Smooth muscle cell of the brain vasculature (primary cell): Measurements from ENCODE around the gene ADRM1.
A peak's percentile ranks its signal among the peaks of the same experiment; 100 is the strongest.

Experiments used
- DNase-seq: peaks from one replicate; pipeline ENCODE4 v3.0.0-alpha.2; 2012; ENCODE audit warnings: low read depth, low spot score

ADRM1 gene

DNA sequence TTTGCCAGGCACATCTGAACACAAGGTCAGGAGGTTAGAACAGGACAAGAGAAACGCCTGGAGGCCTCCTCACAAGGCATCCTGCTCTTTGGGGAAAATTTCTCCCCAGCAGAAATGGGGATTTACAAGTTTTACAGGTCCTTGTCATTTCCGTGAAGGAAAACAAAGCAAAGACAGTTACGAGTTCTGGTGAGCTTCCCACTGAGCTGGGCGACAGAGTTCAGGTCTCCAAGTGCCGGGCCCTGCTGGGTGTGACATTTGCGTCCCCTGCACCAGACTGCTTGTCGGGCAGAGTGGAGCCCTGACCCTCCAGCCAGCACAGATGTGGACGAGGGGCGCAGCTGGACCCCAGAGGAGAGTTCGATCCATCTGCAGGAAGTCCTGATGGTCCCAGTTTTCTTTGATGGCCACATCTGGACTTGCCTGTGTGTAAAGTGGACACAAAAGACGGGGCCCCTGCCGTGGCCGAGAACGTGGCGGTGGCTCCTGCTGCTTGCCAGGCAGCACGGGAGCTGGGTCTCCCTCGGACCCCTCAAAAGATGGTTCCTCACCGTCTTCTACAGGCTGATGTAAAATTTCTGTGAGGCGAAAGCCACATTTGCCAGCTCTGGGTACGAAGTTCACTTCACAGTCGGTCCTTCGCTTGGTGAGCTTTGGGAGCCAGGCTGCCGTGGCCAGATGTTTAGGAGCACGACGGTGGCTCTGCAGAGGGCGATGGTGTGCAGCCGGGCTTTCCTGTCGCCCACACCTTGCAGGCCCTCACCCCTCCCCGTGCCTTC, 5.2 kb upstream of the ADRM1 start:
- DNase-seq, result no peak

DNA sequence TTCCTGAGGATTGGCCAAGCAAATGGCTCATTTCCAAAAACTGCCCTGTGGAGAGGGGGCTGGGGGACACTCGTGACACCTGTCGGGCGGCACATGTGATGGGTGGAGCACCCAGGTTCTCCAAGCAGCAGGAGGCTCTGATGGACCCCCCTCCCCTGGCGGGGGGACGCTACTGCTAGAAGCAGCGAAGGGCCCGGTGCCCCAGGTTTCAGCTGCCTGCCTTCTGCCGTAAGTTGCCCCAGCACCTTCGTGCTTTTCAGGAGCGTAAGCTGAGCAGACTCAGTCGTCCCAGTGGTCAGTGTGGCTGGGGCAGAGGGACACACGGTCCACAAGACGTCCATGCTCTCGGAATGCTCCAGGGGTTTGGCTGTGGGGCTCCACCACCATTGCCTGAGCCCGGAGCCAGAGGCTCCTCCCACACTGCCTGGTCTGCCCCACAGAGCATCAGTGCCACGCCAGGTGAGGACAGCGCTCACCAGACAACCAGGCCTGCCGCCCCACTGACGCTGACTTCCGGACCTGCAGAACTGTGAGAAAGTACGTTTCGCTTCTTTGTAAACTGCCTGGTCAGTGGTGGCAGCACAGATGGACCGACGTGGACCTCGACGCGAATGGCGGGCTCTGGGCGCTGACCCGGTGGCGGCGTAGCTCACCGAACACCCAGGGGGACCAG, 4.1 kb upstream of the ADRM1 start:
- DNase-seq, result no peak

DNA sequence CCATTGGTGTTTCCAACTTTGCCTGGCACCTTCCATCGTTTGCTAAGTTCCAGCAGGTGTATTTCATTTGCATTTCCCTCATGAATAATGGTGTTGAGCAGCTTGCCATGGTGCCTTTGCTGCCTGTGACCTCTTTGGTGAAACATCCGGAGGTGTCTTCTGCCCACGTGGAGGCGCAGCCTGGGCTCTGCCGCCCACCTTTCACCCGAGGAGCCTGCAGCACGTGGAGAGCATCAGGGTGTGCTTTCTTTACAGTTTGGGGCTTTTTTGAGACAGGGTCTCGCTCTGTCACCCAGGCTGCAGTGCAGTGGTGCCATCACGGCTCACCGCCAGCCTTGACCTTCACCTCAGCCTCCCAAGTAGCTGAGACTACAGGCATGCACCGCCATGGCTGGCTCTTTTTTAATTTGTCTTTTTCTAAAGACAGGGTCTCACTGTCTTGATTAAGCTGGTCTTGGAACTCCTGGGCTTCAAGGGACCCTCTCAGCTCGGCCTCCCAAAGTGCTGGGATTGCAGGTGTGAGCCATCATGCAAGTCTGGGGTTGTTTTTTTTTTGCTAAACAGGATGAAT, 3.0 kb upstream of the ADRM1 start:
- DNase-seq, result no peak

DNA sequence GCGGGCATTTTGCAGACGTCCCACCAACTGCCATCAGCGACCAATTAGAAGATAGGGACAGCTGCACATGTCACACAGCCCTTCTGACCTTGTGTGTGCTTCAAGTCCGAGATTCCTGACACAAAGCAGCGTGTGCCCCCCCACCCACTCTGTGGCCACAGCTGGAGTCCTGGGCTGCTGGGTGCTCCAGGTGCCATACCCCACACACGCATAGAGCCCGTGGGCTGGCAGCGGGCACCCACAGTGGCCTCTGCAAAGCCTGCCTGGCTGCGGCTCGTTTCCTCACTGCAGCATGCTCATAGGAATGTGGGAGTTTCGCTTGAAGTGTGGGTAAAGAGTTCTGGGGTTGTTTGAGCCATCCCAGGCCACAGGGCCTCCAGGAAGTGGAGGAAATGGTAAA, 2.5 kb upstream of the ADRM1 start:
- no peak for DNase-seq

DNA sequence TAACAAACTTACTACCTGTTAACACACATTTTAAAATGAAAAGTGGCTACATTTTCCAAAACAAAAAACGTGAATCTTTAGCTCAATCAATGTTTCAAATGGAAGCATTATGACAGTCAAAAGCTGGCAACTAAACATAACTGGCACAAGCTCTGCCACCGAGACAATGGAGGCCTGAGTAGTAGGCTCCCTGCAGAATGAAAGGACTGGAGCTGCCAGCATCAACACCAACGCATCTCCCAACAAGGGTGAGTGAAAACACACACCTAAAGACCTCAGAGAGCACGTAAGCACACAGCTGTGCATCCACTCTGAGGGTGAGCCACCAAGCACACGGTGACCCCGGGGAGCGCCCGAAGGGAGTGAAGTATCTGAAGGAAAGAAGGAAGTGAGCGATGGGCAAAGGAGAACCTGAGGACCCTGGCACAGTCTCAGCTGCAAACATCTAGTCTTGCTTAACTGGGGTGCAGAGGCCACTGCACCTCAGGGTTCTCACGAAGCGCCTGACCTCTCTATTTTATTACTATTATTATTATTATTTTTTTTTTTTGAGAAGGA, 1.6 kb upstream of the ADRM1 start:
- DNase-seq, result no peak

DNA sequence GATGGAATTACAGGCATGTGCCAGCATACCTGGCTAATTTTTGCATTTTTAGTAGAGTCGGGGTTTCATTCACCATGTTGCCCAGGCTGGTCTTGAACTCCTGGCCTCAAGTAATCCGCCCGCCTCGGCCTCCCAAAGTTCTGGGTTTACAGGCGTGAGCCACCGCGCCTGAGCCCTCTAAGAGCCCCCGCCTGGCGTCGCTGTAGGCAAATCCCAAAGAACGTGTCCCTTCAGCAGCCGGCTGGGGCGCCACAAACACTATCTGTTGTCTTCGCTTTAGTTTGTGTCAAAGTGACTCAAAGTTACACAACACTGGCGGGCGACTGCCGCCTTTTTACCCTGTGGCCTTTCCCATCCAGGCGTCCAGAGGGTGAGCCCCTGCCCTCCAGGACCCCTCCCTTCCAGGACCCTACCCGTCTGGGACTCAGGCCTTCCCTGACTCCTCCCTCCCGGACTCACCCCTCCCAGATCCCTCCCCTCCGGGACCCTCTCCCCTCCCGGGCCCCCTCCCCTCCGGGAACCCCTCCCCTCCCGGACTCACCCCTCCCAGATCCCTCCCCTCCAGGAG, 940 bp upstream of the ADRM1 start:
- DNase-seq, result peak; percentile 68

DNA sequence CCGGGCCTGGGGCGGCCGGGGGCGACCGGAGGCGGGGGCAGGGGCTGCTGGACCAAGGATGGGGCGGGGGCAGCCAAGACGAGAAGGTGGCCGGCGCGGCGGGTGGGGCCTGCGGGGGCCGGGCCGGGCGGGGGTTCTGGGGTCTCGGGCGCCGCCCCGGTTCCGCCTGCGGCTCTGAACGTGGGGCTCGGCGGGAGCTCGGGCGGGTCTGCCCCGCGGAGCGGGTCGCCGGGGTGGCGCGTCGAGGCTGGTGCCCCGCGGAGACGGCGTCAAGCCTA, 204 bp downstream of the ADRM1 start:
- DNase-seq, result no peak

DNA sequence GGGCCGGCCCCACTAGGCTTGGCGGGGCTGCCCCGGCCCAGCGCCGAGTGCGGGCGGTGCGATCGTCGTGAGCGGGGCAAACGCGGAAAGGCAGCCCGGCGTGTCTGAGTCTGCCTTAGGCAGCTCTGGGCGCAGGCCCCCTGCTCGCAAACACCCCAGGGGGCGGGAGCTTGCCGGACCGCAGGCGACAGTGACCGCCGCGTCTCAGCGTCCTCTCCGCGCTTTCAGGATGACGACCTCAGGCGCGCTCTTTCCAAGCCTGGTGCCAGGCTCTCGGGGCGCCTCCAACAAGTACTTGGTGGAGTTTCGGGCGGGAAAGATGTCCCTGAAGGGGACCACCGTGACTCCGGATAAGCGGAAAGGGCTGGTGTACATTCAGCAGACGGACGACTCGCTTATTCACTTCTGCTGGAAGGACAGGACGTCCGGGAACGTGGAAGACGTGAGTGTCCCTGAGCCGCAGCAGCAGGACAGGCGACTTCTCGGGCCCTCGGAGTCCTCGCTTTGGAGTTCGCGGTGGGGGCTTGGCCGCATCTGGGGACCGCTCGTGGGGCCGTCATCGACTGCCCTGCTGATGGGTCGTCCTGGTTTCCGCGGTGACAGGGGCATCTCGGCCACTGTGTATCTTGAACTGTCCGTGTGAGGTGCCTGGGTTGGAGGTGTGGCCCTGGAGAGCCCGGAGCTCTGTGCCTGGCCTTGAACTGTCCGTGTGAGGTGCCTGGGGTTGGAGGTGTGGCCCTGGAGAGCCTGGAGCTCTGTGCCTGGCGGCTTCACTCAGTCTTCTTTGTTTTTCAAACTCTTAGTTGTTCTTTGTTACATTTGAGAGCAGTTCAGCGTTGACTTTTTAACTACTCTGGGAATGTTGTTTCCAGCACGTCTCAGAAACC, 786 bp downstream of the ADRM1 start:
- DNase-seq, result no peak

DNA sequence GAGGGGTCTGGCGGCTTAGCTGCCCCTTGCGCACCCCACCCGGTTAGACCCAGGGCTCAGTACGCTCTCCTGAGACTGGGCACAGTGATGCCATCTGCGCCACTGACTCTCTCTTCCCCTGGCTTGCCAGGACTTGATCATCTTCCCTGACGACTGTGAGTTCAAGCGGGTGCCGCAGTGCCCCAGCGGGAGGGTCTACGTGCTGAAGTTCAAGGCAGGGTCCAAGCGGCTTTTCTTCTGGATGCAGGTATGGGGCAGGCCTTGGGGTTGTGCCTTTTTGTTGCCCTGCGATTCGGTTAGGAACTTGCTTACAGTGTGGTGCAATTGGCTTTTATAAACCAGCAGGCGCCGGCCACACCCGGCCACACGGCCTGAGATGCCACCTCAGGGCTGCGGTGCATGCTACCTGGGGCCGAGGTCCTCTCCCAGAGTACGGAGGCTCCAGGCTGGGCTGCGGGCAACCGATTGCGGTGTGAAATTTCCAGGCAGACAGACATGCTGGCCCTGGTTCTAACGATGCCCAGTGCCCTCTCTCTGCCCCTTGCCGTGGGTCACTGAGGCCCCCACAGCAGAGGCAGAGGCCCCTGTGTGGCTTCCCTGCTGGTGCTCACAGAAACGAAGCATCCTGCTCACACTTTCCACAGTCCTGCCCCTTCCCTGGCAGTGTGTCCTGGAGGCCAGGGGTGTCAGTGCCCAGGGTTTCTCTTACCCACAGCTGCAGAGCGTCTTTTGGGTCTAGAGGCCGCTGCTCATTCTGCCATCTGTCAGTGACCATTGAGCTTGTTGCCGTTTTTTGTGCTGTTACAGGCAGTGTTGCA, 1.7 kb downstream of the ADRM1 start:
- DNase-seq, result no peak

DNA sequence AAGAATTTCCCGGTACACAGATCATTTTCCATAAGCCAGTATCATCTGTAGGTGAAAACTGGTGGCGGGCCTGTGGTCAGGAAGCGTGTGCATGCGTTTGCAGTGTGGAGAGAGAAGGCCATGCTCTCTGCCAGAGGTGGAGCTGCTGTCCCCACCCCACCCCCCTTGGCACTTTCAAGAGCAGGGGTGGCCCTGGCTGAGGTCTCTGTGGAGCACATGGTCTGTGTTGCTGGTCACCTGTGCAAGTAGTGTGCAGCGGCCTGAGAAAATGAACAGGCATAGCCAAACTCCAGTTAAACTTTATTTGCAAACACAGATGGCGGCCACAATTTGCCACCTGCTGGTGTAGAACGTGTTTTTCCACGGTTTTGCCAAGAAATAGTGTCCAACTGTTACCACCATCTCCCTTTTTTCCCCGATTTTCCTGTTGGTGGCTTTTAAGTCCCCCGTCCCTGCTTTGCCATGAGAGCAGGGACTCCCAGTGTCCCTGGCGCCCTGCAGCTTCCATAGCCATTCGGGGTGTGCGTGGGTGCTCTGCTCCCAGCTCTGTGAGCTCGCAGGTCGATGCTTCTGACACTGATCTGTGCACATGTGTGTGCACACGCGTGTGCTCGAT, 2.5 kb downstream of the ADRM1 start:
- no peak for DNase-seq

DNA sequence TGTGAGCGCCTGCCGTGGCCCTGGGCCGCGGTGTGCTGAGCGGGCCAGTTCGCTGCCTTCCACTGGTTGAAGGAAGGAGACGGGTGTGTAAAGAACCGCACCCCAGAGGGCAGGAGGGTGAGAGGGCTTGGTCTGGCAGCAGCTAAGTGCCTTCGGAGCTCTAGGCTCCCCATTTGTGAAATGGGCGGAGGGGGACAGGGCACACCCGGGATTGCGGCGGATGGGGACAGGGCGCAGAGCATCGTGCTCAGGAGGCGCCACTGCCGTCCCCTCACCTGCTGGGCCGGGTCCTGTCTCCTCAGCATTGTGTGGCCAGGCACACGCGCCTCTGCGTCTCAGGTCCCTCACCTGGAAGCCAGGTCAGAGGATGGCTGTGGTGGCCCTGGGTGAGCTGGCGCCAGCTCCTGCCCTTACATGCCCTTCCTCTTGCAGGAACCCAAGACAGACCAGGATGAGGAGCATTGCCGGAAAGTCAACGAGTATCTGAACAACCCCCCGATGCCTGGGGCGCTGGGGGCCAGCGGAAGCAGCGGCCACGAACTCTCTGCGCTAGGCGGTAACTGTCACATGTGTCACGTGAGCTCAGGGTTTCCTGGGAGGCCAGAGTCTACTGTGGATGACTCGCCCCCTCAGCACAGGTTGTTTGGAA, 3.1 kb downstream of the ADRM1 start:
- DNase-seq, result no peak

DNA sequence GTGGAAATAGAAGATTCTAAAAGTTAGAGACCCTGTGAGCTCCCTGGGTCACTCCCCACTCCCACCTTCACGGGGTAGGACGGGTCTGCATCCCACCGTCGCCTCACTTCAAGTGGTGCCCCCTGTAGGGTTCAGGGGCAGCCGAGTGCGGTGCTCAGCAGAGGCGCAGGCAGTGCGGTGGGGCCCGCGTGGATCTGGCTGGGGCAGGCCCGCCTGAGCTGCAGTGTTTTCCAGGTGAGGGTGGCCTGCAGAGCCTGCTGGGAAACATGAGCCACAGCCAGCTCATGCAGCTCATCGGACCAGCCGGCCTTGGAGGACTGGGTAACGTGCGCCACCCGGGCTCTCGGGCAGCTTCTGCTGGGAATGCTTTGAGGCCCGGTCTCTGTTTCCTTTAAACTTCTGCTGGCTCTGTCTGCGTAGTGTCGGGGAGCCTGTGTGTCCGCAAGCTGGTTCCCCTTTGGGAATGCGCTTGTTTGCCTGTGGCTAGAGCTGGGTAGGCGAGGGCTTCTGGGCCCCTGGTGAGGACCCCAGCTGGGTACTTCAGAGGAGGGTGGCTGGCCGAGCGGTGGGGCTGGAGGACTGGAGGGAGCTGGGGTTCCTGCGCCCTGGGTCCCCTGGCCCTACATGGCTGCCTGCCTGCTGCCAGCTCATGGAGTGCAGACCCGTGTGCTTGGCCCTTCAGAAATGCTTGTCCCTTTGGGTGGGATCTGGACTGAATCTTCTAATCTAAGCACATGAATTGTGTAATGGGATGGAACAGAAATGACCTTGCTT, 3.8 kb downstream of the ADRM1 start:
- no peak for DNase-seq

DNA sequence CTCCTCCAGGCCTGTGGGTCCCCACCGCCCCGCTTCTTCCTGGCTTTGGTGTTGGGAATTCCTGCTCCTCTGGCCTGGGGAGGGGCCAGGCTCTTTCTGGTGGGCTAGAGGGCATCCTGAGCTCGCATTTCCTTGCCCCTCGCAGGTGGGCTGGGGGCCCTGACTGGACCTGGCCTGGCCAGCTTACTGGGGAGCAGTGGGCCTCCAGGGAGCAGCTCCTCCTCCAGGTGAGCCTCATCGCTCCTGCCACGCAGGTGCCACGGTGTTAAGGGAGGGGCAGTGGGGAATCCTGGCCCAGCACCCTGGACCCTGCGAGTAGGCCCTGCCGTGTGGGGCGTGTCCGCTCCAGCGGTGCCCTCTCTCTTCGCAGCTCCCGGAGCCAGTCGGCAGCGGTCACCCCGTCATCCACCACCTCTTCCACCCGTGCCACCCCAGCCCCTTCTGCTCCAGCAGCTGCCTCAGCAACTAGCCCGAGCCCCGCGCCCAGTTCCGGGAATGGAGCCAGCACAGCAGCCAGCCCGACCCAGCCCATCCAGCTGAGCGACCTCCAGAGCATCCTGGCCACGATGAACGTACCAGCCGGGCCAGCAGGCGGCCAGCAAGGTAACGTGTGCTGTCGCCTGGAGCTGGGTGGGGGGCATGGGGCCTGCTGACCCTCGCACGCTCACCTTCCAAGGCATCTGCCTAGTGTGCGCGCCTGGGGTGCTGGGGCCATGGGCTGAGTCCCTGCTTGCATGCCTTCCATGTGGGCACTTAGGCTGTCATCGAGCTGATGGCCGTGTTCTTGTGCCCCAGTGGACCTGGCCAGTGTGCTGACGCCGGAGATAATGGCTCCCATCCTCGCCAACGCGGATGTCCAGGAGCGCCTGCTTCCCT, 4.7 kb downstream of the ADRM1 start:
- DNase-seq, result no peak

DNA sequence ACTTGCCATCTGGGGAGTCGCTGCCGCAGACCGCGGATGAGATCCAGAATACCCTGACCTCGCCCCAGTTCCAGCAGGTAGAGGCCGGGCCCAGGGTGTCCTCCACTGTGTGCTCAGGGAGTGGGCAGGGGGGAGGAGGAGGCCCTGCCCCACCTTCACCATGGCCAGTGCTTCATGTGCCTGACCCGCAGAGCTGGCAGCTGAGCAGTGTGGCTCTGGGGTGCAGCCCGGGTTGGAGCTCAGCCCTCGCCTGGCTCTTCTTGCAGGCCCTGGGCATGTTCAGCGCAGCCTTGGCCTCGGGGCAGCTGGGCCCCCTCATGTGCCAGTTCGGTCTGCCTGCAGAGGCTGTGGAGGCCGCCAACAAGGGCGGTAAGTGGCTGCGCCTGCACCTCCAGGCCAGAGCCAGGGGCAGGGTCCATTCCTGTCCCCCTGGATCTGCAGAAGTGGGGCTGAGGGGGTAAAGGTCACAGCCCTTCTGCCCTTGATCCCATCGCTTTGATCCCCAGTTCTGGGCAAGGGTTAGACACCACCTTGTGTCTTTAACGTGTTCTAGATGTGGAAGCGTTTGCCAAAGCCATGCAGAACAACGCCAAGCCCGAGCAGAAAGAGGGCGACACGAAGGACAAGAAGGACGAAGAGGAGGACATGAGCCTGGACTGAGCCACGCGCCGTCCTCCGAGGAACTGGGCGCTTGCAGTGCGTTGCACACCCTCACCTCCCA, 5.5 kb downstream of the ADRM1 start:
- no peak for DNase-seq

DNA sequence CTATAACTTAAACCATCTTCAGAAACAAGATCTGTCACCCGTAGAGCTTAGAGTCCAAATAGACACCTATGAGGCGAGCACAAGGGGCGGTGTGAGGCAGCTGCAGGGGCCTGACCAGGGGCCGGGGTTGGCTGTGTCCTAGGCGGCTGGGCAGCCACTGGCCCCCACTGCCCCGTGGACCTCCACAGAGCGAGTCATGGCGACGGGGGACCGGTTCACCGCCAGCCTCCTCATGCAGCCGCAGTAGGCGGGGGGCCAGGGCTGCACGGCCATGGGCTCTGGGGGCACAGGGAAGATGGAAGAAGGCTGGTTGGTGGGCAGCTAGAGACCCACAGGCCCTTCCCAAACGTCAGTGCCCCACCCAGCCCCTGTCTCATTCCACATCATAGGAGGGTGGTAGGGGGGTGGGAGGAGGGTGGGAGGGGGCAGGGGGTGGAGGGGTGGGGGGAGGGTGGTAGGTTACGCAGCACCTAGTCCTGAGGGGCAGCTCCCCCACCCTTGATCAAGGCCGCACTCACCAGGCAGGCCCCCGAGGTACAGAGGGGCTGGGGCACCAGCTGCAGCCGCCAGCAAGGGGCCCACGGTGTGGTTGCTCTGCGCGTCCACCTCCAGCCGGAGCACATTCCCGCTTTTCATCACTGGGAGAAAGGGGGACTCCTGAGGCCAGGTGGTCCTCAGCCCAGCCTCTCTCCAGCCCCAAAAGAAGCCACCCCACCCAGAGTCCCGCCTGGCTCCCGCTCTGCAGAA, 6.6 kb downstream of the ADRM1 start:
- no peak for DNase-seq

DNA sequence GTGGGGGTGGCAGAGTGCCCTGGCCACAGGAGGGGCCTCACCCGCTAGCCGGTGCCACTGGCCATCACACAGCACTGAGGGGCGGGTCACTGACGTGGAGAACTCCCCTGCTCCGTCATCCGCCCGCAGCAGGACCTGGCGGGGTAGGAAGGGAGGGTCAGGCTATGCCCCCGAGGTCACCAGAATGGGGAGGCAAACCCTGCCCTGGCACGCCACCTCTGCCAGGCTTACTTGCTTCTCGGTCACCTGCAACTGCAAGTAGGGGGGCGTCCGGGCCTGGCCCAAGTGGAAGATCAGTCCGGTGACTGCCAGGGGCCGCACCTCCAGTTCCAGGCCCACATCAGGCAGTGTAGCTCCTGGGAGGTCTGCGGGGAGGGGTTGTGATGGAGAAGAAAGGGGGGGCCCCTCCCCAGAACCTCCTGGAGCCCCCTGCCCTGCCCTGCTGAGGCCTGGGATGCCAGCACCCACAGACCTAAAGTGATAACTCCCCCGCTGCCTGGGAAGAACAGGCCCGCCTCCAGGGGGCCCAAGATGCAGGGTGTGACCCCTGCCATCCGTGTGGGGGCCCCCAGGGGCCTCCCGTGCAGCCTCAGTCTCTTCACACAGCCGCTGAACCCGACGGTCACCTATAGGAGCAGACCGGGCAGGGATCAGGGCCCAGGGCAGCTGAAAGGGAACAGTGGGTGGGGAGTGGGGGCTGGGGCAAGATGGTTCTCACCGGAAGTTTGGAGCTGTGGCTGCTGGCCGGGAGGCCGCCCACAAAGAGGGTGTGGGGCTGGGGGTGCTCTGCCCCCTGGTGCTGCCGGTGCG, 7.4 kb downstream of the ADRM1 start:
- no peak for DNase-seq
